Iris pigment epithelial cell (primary cell): ENCODE measurements around the gene ACSS2.
A peak's percentile ranks its signal among the peaks of the same experiment; 100 is the strongest.

Experiments used
- DNase-seq: peaks from one replicate; pipeline ENCODE4 v3.0.0-alpha.2; 2011; ENCODE audit warnings: low read depth

The ACSS2 gene

GRCh38 chr20:34949120-34949519 lies 72.7 kb downstream of the ACSS2 start:
- no peak for DNase-seq

- DNase-seq, result no peak
Observed at GRCh38 chr20:34951252-34951651, 74.8 kb downstream of the ACSS2 start.

- DNase-seq, result no peak
Observed at GRCh38 chr20:34951652-34952051, 75.2 kb downstream of the ACSS2 start.

- peak; percentile 51 for DNase-seq
Observed at GRCh38 chr20:34952671-34953070, 76.3 kb downstream of the ACSS2 start.

- DNase-seq, result no peak
Observed at GRCh38 chr20:34953960-34954359, 77.5 kb downstream of the ACSS2 start.

GRCh38 chr20:34954904-34955230 lies 78.5 kb downstream of the ACSS2 start:
- peak; percentile 39 for DNase-seq

GRCh38 chr20:34955231-34956040 lies 79.0 kb downstream of the ACSS2 start, which contains the start of the genes GSS and MYH7B:
Gene GSS, minus strand, starts transcription at chr20:34955806. Its CDS starts 3,954 bp downstream, at chr20:34951852.
Gene MYH7B, plus strand, starts transcription at chr20:34955868. Its CDS starts 22,138 bp downstream, at chr20:34978006.
- peak; percentile 94 for DNase-seq

- no peak for DNase-seq
Observed at GRCh38 chr20:34956041-34956458, 79.6 kb downstream of the ACSS2 start.

GRCh38 chr20:34956751-34957472 lies 80.5 kb downstream of the ACSS2 start:
- DNase-seq, result no peak

GRCh38 chr20:34964486-34964885 lies 88.1 kb downstream of the ACSS2 start:
- DNase-seq, result no peak

GRCh38 chr20:34965051-34965450 lies 88.6 kb downstream of the ACSS2 start:
- no peak for DNase-seq

GRCh38 chr20:34967421-34967820 lies 91.0 kb downstream of the ACSS2 start:
- no peak for DNase-seq

- no peak for DNase-seq
Observed at GRCh38 chr20:34968042-34968775, 91.8 kb downstream of the ACSS2 start.

GRCh38 chr20:34970193-34970840 lies 93.9 kb downstream of the ACSS2 start:
- no peak for DNase-seq

GRCh38 chr20:34970846-34971560 lies 94.6 kb downstream of the ACSS2 start:
- DNase-seq, result no peak

GRCh38 chr20:34971561-34972235 lies 95.3 kb downstream of the ACSS2 start:
- DNase-seq, result no peak

- no peak for DNase-seq
Observed at GRCh38 chr20:34974246-34974645, 97.8 kb downstream of the ACSS2 start.

GRCh38 chr20:34976286-34976685 lies 99.9 kb downstream of the ACSS2 start:
- DNase-seq, result no peak
